Sciatic nerve (tissue), 2 donors: Measurements from ENCODE around the gene GEMIN8. TPM values are rescaled to one million over a fixed set of nuclear protein-coding genes. Genes with fewer than 3 reads are reported as not detected.
A peak's percentile ranks its signal among the peaks of the same experiment; 100 is the strongest.

ENCODE experiments used
- ATAC-seq: fragments of 200-7000 bp; cut with Tn5 transposase; one replicate; pipeline ENCODE4 v1.9.1; 2020; ENCODE audit warnings: mild to moderate bottlenecking, moderate library complexity
- DNase-seq: peaks from one replicate; pipeline ENCODE4 v3.0.0-alpha.2; 2020; ENCODE audit warnings: low spot score
- intact Hi-C: fragments of 100-400 bp; cut with DNase I; formaldehyde crosslinking; loops from one replicate; pipeline ENCODE4 v1.14.2; 2022
- total RNA-seq: library from RNA; stranded (reverse); fragmentation: NEBNext Ultra II Directional; extraction: Animal tissue kit (Norgen Biotek cat#: 25700); gene quantifications from one replicate; pipeline ENCODE4 v1.2.1, GENCODE V29; 2021
- donor health status: DM: no; HTN: no; CAD: no.
- donor health status: DM: no; HTN: no; CAD: no.

GEMIN8 gene
- total RNA-seq, 1 donor from 2014 or later: 33.6 TPM

- DNase-seq (no peak), ATAC-seq (peak; percentile 67)
- intact Hi-C loops: no loop called here
Observed at GRCh38 chrX:13966071-13966792, 63.5 kb downstream of the GEMIN8 start.

GRCh38 chrX:13965531-13965930 lies 64.2 kb downstream of the GEMIN8 start:
- no peak for DNase-seq
- intact Hi-C loops: no loop called here
- peak; percentile 51 for ATAC-seq

- intact Hi-C loops: no loop called here
- ATAC-seq (no peak), DNase-seq (no peak)
Observed at GRCh38 chrX:13956998-13957397, 72.7 kb downstream of the GEMIN8 start.

Other genes starting within 250 kb of the GEMIN8 start
- gene GPM6B, start 212.8 kb downstream of the GEMIN8 start, total RNA-seq: 527 TPM